Measurements from ENCODE around the gene HLA-DMB.

Gene HLA-DMB

GRCh38 chr6:32971581-32972352 is 30.9 kb upstream of the HLA-DMB start:
- peak; percentile 99 for DNase-seq

DNA sequence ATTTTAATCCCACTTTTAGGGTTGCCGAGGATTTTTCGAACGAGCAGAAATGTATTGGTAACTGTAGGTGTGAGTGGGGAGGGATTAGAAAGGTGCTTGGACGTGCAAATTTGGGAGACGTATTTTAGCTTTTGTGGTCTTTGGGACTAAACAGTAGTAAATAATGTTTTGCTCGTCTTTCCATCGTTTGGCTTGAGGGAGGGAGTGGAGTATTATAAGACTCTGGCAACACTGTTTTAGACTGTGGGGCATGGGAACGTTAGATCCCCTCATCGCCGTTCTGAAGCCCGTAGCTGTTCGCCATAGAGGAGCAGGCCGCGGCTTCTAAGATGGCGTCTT is 30.4 kb upstream of the HLA-DMB start:
- no peak for DNase-seq

GRCh38 chr6:32970413-32971241 is 29.8 kb upstream of the HLA-DMB start:
- DNase-seq, result peak; percentile 69

DNA sequence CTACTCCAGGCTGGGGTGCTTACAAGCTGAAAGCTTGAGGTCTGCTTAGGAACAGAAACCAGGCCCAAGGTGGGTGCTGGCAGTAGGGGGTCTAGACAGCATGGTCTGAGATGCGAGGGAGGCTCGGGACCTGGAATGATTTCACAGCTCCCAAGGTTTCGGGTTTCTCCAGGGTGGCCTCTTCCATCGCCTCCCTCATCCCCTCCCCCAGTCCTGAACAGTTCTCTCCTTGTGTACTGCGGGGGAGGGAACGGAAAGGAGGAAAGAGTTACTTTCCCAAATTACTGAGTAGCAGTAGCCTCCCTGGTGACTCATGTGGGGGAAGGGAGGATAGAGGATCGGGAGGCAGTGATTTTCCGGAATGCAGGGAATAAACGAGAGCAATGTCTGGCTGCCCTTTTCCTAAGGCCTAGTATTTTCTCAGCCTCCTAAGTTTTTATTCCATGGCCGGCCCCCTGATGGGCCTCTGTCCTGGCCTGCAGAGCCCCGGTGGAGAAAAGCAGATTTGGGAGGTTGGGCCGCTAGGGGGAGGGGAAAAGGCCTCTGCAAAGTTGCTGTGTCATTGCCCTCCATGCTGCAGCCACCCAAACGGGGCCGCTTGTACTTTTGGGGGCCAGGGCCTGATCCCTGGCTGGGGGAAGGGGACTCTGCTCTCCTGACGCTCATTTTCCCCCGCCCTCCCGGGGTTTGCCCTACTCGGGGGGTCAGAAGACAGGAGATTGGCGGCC is 29.0 kb upstream of the HLA-DMB start:
- DNase-seq, result peak; percentile 74

- peak; percentile 58 for DNase-seq
These were observed 28.2 kb upstream of the HLA-DMB start for GRCh38 chr6:32968867-32969684.

- peak; percentile 95 for DNase-seq
These were observed 27.5 kb upstream of the HLA-DMB start, which contains the start of gene BRD2 for GRCh38 chr6:32968093-32968866. Gene BRD2 (plus strand): TSS chr6:32968594. CDS start chr6:32972899, 4,305 bp downstream.

GRCh38 chr6:32967151-32968091 is 26.6 kb upstream of the HLA-DMB start:
- DNase-seq, result peak; percentile 31

DNA sequence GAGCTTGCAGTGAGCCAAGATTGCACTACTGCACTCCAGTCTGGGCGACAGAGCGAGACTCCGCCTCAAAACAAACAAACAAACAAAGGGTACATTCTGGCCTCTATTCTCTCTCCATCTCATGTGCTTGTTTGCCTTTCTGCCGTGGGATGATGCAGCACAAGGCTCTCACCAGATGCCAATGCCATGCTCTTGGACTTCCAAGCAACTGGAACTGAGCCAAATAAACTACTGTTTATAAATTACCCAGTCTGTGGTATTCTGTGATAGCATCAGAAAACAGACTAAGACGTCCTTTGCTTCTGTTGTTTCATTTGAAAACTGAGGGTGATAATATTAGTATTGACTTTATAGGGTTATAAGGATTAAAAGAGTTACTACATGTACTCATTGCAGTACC is 23.9 kb upstream of the HLA-DMB start:
- no peak for DNase-seq

DNA sequence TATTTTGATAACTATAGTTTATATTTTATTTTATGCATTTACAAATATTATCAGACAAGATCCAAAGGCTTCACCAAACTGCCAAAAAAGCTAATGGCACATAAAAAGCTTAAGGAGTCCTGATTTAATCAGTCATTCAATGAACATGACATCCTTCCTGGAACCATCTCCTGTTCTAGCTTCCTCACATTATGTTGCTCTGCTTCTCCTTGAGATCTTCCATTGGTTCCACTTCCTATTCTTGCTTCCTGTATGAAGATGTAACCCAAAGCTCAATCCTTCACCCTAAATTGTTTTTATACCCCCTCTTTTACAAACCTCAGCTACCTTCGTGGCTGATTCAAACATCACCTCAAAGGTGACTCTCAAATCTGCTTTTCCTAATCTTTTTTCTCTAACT is 23.0 kb upstream of the HLA-DMB start:
- no peak for DNase-seq

DNA sequence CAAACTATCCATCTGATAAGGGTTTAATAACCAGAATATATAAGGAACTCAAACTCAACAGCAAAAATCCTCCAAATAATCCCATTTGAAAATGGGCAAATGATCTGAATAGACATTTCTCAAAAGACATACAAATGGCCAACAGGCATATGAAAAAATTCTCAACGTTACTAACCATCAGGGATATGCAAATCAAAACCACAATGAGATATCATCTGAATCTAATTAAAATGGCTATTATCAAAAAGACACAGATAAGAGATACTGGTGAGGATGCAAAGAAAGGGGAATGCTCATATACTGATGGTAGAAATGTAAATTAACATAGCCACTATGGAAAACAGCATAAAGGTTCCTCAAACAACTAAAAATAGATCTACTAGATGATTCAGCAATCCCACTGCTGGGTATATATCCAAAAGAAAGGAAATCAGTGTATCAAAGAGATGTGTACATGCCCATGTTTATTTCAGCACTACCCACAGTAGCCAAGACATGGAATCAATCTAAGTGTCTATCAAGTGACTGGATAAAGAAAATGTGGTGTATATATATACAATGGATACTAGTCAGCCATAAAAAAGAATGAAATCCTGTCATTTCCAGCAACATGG is 21.5 kb upstream of the HLA-DMB start:
- DNase-seq, result no peak

DNA sequence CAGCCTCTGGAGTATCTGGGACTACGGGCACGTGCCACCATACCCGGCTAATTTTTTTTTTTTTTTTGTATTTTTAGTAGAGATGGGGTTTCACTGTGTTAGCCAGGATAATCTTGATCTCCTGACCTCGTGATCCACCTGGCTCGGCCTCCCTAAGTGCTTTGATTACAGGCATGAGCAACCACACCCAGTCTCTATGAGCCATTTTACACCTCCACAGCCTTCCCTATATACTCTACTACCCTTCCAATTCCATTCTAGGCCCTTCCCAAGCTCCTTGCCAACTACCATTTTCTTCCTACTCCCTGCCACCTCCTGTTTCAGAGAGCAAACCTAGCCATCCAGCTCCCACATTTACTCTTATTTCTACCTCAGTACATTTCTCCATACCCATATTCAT is 19.7 kb upstream of the HLA-DMB start:
- DNase-seq, result no peak

- no peak for DNase-seq
These were observed 15.3 kb upstream of the HLA-DMB start for GRCh38 chr6:32956176-32956575.

DNA sequence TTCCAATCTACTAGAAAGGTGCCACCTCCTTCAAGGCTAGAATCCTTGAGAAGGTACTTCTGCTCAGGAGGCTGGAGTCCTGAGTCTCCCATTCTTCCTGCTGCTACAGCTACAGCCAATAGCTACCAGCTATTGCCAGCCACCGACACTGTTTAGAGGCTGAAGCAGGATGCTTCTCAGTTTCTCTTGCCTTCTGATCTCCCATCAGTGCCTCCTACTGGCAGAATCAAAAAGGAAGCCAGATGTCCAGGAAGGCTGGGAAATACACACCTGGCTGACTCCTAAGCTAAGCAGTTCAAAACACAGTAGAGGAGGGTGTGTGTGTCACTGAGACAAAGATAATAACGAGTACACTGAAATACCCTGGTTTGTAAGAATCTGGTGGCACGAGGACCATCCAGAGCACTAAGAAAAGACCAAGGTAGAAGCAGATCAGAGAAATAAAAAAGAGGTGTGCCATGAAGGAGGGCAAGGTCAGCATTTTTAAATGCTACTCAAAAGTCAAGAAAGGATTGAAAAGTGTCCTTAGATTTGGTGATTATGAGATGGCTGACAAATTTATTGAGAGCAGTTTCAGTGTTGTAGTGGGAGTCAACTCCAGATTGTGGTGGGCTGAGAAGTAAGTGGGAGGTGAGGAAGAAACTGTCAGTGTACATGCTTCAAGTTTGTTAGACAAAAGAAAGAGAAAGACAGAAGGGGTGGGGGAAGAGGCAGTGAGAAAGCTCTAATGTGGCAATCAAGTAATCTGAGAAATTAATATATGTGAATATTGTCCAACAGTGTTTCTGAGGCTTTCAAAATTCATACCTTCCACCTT is 14.4 kb upstream of the HLA-DMB start:
- peak; percentile 30 for DNase-seq

DNA sequence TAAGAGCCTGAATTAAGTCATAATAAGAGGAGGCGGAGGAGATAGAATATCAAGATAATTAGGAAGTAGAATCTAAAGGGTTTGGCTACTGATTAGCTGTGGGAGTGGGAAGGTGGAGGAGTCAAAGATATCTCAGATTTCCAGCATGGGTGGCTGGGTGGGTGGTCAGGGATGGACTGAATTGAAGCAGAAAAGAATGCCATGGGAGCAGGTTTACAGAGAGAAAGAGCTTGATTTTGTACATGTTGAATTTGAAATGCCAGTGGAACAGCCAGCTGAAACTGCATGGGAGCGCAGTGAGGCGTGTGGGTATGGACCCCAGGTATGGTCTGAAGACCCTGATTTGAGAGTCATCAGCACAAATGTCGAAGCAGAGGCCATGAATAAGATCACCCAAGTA is 13.4 kb upstream of the HLA-DMB start:
- no peak for DNase-seq

DNA sequence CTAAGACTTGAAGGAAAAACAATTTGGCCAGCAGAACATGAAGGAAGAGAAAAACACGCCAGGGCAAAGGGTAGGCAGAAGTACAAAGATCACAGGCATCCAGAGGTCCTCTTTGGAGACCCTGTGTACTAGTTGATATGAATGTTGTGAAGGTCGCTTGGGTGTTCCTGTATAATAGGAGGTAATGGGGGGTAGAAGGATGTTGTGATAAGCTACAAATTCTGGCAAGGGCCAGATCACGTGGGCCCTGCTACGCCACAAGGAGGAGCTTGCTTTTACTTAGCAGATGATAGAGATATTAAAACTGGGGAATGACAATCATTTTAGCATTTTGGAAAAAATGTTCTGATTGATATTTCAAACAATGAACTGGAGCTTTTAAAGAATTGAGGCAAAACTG is 12.9 kb upstream of the HLA-DMB start:
- no peak for DNase-seq

DNA sequence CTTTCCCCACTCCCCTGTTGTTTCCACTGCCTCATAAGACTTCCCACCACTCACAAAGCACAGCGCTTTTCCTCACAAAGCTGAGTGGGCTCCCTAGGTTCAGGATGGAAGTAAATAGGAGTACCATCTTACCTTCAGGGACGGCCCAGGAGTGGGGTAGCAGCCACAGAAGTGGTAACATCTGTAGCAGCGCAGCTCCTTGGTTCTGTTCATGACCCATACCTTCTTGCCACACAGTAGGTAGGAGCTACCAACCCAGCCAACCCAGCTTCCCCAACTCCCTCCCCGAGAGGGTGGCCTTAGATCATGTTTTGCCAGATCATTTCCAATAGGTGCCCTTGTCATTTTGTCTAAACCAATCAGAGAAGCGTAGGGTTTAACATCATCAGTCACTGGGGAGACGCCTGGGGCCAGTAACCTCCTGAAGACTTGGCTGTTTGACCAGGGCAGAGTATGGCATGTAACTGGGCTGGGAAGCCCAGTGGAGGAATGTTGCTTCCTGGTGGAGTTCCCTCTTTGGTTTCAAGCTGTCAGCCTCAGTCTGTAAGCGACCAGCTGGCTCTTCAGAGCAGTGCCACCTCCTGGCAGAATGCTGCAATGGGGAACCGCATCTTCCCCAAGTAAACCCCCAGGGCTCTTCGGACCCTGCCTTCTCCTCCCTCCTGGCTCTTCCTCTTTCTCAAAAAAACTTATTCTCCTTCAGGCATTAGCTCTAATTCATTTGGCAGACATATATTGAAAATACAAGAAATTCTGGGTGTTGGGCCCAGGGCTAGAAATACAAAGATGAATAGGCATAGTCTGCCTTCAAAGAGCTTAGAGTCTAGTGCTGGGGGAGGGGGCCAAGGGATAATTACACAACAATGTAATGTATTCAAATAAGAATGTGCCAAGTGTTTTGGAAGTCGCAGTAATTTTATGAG is 12.2 kb upstream of the HLA-DMB start, which contains the start of gene HLA-DMA:
Gene HLA-DMA, minus strand, starts transcription at position 281 of the 923 bp plus-strand sequence. Its CDS starts 61 bp downstream, at position 220.
- DNase-seq, result peak; percentile 98

DNA sequence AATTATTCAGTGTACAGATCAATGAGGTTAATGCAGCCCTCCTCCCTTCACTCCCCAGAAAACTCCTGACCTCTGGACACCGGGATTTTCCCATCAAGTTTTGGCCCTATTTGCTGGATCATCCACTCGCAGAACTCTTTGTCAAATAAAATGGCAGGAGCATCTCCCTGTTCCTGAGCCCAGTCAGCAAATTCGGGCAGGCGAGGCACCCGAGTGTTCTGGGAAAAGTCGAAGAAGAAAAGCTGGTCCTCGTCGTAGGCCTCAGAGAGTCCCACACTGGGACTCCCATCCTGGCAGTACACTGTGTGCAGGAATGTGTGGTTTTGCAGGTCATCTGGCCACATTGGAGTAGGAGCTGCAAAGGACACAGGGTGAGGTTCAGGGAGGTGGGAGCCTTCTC is 9.6 kb upstream of the HLA-DMB start:
- no peak for DNase-seq

- no peak for DNase-seq
These were observed 9.2 kb upstream of the HLA-DMB start for GRCh38 chr6:32950010-32950409.

Measured in GDM1 (cell line).